Parathyroid adenoma (tissue), 2 donors: ENCODE measurements around the gene ITPR1.

Source experiments
- H2AFZ ChIP-seq: fragments of 300-600 bp; sonication (generic); one replicate; pipeline ENCODE4 v1.7.0; 2017; ENCODE audit warnings: antibody characterized with exemption, mild to moderate bottlenecking
- H3K27ac ChIP-seq: fragments of 300-600 bp; sonication (generic); one replicate; pipeline ENCODE4 v1.7.0; 2017
- H3K27me3 ChIP-seq: fragments of 300-600 bp; sonication (generic); one replicate; pipeline ENCODE4 v1.7.0; 2017; ENCODE audit warnings: low read length; ENCODE audit not compliant: control insufficient read depth, insufficient read depth
- H3K36me3 ChIP-seq: fragments of 300-600 bp; sonication (generic); one replicate; pipeline ENCODE4 v1.7.0; 2017; ENCODE audit warnings: low read length; ENCODE audit not compliant: control insufficient read depth, insufficient read depth
- H3K4me1 ChIP-seq: fragments of 300-600 bp; sonication (generic); one replicate; pipeline ENCODE4 v1.7.0; 2017; ENCODE audit warnings: control low read depth
- H3K4me2 ChIP-seq: fragments of 300-600 bp; sonication (generic); one replicate; pipeline ENCODE4 v1.7.0; 2017; ENCODE audit warnings: low read length
- H3K4me3 ChIP-seq: fragments of 300-600 bp; sonication (generic); one replicate; pipeline ENCODE4 v1.7.0; 2017; ENCODE audit warnings: low read depth, low read length
- H3K79me2 ChIP-seq: fragments of 300-600 bp; sonication (generic); one replicate; pipeline ENCODE4 v1.7.0; 2017; ENCODE audit warnings: control low read depth
- H3K9ac ChIP-seq: fragments of 300-600 bp; sonication (generic); one replicate; pipeline ENCODE4 v1.7.0; 2017; ENCODE audit warnings: mild to moderate bottlenecking
- H3K9me3 ChIP-seq: fragments of 300-600 bp; sonication (generic); one replicate; pipeline ENCODE4 v1.7.0; 2017; ENCODE audit warnings: low read length; ENCODE audit not compliant: control insufficient read depth
- TF ChIP-seq, protein P1 (sequence below): fragments of 300-600 bp; sonication (generic); IDR thresholded peaks from one replicate; pipeline ENCODE4 v1.7.0; 2017; ENCODE audit warnings: antibody characterized with exemption, mild to moderate bottlenecking
- donor health status: primary hyperparathyroidism.

ITPR1 gene

DNA sequence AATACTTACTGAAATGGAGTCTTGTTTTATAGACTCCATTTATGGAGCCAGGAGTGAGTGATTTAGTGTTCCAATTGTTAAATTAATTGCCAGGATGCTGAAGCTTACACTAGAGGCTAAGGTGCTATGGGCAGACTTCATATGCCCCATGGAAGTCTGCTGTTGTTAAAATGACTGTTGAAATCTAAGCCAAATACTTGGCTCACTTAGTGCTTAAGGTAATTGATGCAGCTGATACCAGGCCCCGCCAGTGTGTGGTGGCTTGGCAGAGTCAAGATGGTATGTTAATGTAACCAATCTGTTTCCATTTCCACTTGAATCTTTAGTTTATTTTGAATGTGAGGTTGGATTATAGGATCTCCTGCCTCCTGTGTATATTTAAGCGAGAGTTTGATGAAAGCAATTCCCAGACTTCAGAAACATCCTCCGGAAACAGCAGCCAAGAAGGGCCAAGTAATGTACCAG is 187.1 kb downstream of the ITPR1 start:
- no peaks in the 10 kb centered on the region for H3K9me3 ChIP-seq
- no peaks in the 10 kb centered on the region for H3K27me3 ChIP-seq
- H3K27ac ChIP-seq, result no peak overlapping the region
- H3K9ac ChIP-seq, result no peak overlapping the region
- TF ChIP-seq, protein P1, sequence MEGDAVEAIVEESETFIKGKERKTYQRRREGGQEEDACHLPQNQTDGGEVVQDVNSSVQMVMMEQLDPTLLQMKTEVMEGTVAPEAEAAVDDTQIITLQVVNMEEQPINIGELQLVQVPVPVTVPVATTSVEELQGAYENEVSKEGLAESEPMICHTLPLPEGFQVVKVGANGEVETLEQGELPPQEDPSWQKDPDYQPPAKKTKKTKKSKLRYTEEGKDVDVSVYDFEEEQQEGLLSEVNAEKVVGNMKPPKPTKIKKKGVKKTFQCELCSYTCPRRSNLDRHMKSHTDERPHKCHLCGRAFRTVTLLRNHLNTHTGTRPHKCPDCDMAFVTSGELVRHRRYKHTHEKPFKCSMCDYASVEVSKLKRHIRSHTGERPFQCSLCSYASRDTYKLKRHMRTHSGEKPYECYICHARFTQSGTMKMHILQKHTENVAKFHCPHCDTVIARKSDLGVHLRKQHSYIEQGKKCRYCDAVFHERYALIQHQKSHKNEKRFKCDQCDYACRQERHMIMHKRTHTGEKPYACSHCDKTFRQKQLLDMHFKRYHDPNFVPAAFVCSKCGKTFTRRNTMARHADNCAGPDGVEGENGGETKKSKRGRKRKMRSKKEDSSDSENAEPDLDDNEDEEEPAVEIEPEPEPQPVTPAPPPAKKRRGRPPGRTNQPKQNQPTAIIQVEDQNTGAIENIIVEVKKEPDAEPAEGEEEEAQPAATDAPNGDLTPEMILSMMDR, result no peak
- H3K36me3 ChIP-seq, result no peaks in the 10 kb centered on the region
- H3K79me2 ChIP-seq, result no peaks in the 10 kb centered on the region
- no peak overlapping the region for H2AFZ ChIP-seq
- H3K4me3 ChIP-seq, result no peak overlapping the region
- no peaks in the 10 kb centered on the region for H3K4me1 ChIP-seq
- H3K4me2 ChIP-seq, result no peak overlapping the region

DNA sequence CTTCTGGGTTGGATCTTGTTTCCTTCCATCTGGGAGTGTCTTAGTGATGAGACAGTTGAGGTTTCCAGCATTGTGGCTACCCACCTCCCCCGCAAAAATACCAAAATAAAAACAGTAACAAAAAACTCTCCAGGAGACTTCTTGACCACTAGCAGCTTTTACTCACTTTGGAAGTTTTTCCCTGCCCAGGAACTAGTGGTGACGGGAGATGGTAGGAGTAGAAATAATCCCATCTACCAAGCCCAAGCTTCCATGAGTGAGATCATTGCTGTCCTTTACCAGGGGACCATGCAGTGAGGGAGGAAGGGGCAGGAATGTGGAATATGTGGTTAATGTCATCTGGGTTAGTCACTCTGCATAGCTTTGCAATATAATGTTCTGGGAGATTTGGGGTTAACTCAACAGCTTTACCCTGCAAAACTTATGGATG is 187.7 kb downstream of the ITPR1 start:
- Histone ChIP-seq H2AFZ (no peak overlapping the region), H3K4me3 (no peak overlapping the region), H3K9me3 (no peaks in the 10 kb centered on the region), H3K4me2 (no peak overlapping the region), H3K9ac (no peak overlapping the region), H3K27me3 (no peaks in the 10 kb centered on the region), H3K4me1 (peaks cover 1% of the 10 kb centered on the region), H3K36me3 (no peaks in the 10 kb centered on the region), H3K79me2 (no peaks in the 10 kb centered on the region), H3K27ac (no peak overlapping the region)
- TF ChIP-seq, protein P1, result no peak

DNA sequence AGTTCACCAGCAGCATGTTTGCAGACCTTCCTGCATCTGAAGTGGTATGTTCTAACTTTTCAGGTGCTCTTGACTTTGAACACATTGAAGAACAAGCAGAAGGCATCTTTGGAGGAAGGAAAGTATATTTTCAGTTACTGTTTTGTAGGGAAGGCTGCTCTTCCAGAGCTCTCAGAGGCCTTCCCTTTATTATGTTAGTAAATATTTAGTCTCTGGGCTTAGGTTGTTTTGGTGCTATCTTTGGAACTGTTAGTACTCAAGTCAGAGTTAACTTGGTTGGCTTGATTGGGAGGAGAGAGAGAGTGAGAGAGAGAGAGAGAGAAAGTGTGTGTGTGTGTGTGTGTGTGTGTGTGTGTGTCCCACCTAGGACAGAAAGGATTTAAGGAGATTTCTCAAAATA is 188.2 kb downstream of the ITPR1 start:
- Histone ChIP-seq H2AFZ (no peak overlapping the region), H3K36me3 (no peaks in the 10 kb centered on the region), H3K9ac (no peak overlapping the region)

DNA sequence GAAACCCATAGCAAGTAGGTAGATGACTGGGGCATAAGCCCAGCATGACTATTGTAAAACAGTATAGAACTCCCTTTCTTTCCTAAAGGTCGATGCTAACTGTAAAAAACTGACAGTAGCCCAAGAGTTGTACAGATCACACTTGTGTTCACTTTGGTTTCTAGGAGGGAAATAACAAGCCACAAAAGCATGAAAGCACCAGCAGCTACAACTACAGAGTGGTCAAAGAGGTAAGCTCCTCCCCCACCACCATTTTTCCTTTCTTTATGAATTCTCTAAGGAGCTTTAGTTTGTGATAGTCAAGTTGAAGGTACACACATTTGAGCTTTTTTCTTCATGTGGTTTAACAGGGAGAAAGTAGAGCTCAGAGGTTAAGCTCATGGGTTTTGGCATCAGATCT is 191.0 kb downstream of the ITPR1 start:
- Histone ChIP-seq H3K36me3 (no peaks in the 10 kb centered on the region), H3K27me3 (no peaks in the 10 kb centered on the region), H3K9me3 (no peaks in the 10 kb centered on the region), H3K4me2 (no peak overlapping the region), H3K4me1 (peaks cover 23% of the 10 kb centered on the region), H3K27ac (no peak overlapping the region), H3K9ac (no peak overlapping the region), H2AFZ (no peak overlapping the region), H3K4me3 (no peak overlapping the region), H3K79me2 (no peaks in the 10 kb centered on the region)
- TF ChIP-seq, protein P1, result no peak

More for the DNA sequence above, 188.2 kb downstream of the ITPR1 start:
- no peaks in the 10 kb centered on the region for H3K79me2 ChIP-seq
- no peaks in the 10 kb centered on the region for H3K9me3 ChIP-seq
- H3K27me3 ChIP-seq, result no peaks in the 10 kb centered on the region
- H3K4me3 ChIP-seq, result no peak overlapping the region
- TF ChIP-seq, protein P1, result no peak
- no peak overlapping the region for H3K4me2 ChIP-seq
- peaks cover 5% of the 10 kb centered on the region for H3K4me1 ChIP-seq
- no peak overlapping the region for H3K27ac ChIP-seq

DNA sequence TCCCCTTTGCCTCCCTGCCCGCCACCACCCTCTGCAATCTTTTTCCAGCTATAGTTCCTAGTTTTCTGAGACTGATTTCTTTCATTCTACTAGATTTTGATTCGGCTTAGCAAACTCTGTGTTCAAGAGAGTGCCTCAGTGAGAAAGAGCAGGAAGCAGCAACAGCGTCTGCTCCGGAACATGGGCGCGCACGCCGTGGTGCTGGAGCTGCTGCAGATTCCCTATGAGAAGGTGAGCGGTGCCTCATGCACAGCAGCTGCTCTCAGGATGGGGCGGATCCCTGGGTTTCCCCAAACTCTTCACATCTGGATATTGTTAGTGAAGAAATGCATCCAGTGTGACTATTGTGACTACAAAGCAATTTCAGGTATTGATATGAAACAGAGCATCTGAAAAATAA is 191.8 kb downstream of the ITPR1 start:
- no peaks in the 10 kb centered on the region for H3K9me3 ChIP-seq
- no peak overlapping the region for H3K27ac ChIP-seq
- no peak overlapping the region for H3K4me3 ChIP-seq
- TF ChIP-seq, protein P1, result no peak
- H3K27me3 ChIP-seq, result no peaks in the 10 kb centered on the region
- peaks cover 30% of the 10 kb centered on the region for H3K4me1 ChIP-seq
- no peak overlapping the region for H2AFZ ChIP-seq
- no peak overlapping the region for H3K9ac ChIP-seq
- no peaks in the 10 kb centered on the region for H3K36me3 ChIP-seq
- H3K79me2 ChIP-seq, result no peaks in the 10 kb centered on the region
- no peak overlapping the region for H3K4me2 ChIP-seq
